ENCODE measurements around the gene CDKAL1.
A peak's percentile ranks its signal among the peaks of the same experiment; 100 is the strongest.

The CDKAL1 gene

DNA sequence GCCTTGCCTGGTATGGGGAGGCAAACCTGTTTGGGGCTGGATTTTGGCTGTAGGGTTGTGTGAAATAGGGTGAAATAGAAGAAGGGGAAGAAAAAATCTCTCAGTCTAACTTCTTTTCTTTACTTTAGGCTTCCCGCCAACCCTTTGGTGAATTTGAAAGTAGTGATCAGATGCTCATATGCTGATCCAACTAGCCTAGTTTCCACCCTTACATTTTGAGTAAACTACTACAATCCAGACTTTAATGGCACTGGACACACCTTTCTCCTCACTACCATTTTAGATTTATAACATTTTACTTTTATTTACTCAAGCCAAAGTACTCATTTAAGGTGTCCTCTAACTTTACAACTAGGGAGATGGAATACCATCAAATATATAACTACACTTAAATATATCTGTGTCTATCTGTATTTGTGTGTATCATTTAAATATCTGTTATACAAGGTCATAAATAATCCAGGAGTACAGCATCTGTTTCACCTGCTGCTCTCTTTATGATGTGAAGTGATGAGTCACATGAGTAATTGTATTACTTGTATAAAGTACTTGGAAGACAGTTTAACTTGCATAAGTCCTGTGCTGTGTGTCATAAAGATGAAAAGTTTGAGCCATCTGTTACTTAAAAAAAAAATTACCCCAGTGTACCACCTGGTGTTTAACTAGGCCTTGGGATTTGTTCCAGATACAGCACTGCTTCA, 172.1 kb downstream of the CDKAL1 start:
- peak; percentile 25 for DNase-seq (ENCODE audit: low read depth)
- no peak overlapping the region for H3K4me3 ChIP-seq (replicated peaks; ENCODE audit: low read depth, low read length)
- no peak for TF ChIP-seq CTCF (IDR thresholded peaks at IDR 0.05; ENCODE audit: low read length, missing control alignments)

DNA sequence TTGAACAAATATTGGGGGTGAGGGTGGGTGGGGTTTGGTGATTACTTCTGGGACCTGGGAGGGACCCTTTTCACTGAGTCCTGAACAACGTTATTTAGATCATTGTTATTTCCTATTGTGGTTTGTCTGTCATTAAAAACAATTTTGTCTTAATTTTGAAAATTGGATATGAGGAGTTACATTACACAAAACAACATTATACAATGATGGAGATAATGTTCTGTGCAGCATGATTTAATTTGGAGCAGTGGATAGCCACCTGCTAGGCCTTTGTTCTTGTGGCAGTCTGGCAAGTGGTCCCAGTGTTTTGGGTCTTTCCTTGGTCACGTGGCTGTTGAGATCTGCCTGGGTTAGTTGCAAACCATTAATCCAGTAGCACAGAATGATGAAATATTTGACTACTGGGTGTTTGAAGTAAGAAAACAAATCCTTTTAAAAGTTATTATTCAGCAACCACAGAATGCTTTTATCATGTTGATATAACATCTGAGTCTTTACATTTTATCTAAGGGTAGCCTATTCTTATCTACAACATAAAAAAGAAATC, 172.8 kb downstream of the CDKAL1 start:
- TF ChIP-seq CTCF (IDR thresholded peaks at IDR 0.05; ENCODE audit: low read length, missing control alignments) = no peak
- no peak for DNase-seq (ENCODE audit: low read depth)
- no peak overlapping the region for H3K4me3 ChIP-seq (replicated peaks; ENCODE audit: low read depth, low read length)

- no peak overlapping the region for H3K4me3 ChIP-seq (replicated peaks; ENCODE audit: low read depth, low read length)
- no peak for TF ChIP-seq CTCF (IDR thresholded peaks at IDR 0.05; ENCODE audit: low read length, missing control alignments)
- no peak for DNase-seq (ENCODE audit: low read depth)
Measured at GRCh38 chr6:20707870-20708269, 173.6 kb downstream of the CDKAL1 start.

DNA sequence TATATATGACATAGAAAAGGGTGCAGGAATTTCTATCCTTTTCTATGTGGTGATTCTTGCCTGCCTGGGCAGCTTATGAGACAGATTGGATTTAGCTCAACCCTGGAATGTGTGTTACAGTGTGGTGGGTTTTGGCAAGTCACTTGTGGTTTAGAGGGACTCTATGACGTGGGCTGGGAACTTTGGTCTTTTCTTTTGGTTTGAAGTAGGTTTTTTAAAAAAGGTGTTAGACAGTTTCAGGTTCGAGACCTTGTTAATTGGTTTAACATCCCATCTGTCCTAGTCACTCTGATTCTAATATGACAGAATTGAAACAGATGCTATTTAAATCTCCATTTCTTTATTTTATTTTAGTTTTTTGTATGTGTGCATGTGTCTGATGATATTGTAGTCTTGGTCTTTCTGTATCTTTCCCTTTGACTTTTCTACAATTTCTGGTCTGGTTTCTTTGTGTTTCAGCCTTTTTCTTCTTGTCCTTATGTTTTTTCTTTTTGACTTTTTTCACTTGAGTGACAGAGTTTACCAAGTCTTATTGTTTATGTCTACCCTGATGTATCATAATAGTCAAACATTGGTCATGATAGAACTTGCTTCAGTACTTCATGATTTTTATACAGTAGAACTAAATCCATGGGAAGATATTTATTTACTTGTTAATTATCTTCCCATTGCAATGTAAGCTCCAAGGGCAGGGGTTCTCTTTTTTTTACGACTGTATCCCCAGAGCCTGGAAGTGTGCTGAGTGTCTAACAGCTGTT, 174.3 kb downstream of the CDKAL1 start:
- no peak for DNase-seq (ENCODE audit: low read depth)
- H3K4me3 ChIP-seq (replicated peaks; ENCODE audit: low read depth, low read length) = no peak overlapping the region
- TF ChIP-seq CTCF (IDR thresholded peaks at IDR 0.05; ENCODE audit: low read length, missing control alignments) = no peak

DNA sequence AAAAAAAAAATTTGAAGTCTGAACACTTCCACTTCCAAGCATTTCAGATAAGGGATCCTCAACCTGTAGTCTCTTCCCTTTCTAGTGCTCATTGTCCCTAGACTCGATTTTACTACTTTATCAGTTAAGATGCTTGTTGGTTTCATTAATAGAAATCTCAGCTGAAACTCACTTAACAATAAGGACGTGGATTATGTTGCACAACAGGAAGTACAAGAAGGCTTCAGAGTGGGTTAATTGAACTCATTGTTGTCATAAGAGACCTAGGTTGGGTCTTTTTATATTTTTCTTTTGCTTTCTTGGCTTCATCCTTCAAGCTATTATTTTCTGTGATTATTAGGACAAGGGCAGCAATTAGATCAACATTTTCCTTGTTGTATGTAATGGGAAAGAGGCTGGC, 175.2 kb downstream of the CDKAL1 start:
- no peak for TF ChIP-seq CTCF (IDR thresholded peaks at IDR 0.05; ENCODE audit: low read length, missing control alignments)

DNA sequence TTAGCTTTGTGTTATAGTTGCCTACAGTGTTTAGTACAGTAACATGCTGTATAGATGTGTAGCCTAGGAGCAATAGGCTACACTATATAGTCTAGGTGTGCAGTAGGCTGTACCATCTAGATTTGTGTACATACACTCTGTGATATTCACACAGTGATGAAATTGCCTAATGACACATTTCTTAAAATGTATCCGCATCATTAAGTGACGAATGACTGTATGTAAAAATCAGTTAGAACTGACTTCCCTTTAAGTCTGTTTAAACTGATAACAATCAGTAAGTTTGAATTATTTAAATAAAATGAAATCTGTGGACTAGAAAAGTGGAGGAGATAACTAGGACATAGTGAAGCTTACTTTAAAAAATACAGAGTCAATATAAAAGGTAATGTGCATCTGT, 176.1 kb downstream of the CDKAL1 start:
- H3K4me3 ChIP-seq (replicated peaks; ENCODE audit: low read depth, low read length) = no peak overlapping the region
- no peak for DNase-seq (ENCODE audit: low read depth)

More for the DNA sequence above, 175.2 kb downstream of the CDKAL1 start:
- no peak overlapping the region for H3K4me3 ChIP-seq (replicated peaks; ENCODE audit: low read depth, low read length)
- DNase-seq (ENCODE audit: low read depth) = peak; percentile 45

More for the DNA sequence above, 176.1 kb downstream of the CDKAL1 start:
- TF ChIP-seq CTCF (IDR thresholded peaks at IDR 0.05; ENCODE audit: low read length, missing control alignments) = no peak
